HG03460 (cell line): Measurements from ENCODE around the gene KCNK4.

Experiments used
- ATAC-seq: cut with Tn5 transposase; IDR thresholded peaks from one replicate; pipeline ENCODE4 v1.9.1; 2021; ENCODE audit not compliant: unreplicated experiment

KCNK4 gene

GRCh38 chr11:64253043-64253442 lies 38.1 kb upstream of the KCNK4 start:
- ATAC-seq: no peak

GRCh38 chr11:64253481-64253880 lies 37.6 kb upstream of the KCNK4 start:
- ATAC-seq: no peak

- ATAC-seq: no peak
Measured at GRCh38 chr11:64254326-64254725, 36.8 kb upstream of the KCNK4 start.

GRCh38 chr11:64255135-64256128 lies 35.7 kb upstream of the KCNK4 start:
- ATAC-seq: no peak

- ATAC-seq: no peak
Measured at GRCh38 chr11:64256300-64256699, 34.8 kb upstream of the KCNK4 start.

- no peak for ATAC-seq
Measured at GRCh38 chr11:64258356-64258755, 32.7 kb upstream of the KCNK4 start.

GRCh38 chr11:64258946-64259532 lies 32.1 kb upstream of the KCNK4 start:
- ATAC-seq: no peak

GRCh38 chr11:64259533-64260067 lies 31.5 kb upstream of the KCNK4 start:
- ATAC-seq: no peak

GRCh38 chr11:64260147-64260708 lies 30.9 kb upstream of the KCNK4 start:
- ATAC-seq: no peak

GRCh38 chr11:64261556-64262080 lies 29.5 kb upstream of the KCNK4 start:
- no peak for ATAC-seq

GRCh38 chr11:64262271-64263002 lies 28.7 kb upstream of the KCNK4 start:
- ATAC-seq: no peak

- no peak for ATAC-seq
Measured at GRCh38 chr11:64263021-64263946, 27.8 kb upstream of the KCNK4 start.

GRCh38 chr11:64263947-64264317 lies 27.2 kb upstream of the KCNK4 start:
- no peak for ATAC-seq

- ATAC-seq: no peak
Measured at GRCh38 chr11:64264371-64264852, 26.7 kb upstream of the KCNK4 start.

- no peak for ATAC-seq
Measured at GRCh38 chr11:64265176-64266160, 25.6 kb upstream of the KCNK4 start.

- no peak for ATAC-seq
Measured at GRCh38 chr11:64266339-64266738, 24.8 kb upstream of the KCNK4 start.

GRCh38 chr11:64267207-64267945 lies 23.7 kb upstream of the KCNK4 start:
- ATAC-seq: no peak
